Activated naive CD4-positive, alpha-beta T cell treated with anti-CD3 and anti-CD28 coated beads, Interleukin-2, amount 50 U/mL, for 24 hours (primary cell): ENCODE data around the gene HECW1.

Source experiments
- H3K27ac Mint-ChIP-seq: one replicate; pipeline ENCODE4 v1.8.0; 2021; ENCODE audit warnings: mild to moderate bottlenecking, mixed read lengths
- H3K27me3 Mint-ChIP-seq: one replicate; pipeline ENCODE4 v1.8.0; 2021; ENCODE audit warnings: mixed read lengths
- H3K36me3 Mint-ChIP-seq: one replicate; pipeline ENCODE4 v1.8.0; 2021; ENCODE audit warnings: mixed read lengths
- H3K4me1 Mint-ChIP-seq: one replicate; pipeline ENCODE4 v1.8.0; 2021; ENCODE audit warnings: mixed read lengths
- H3K4me3 Mint-ChIP-seq: one replicate; pipeline ENCODE4 v1.8.0; 2021; ENCODE audit warnings: mild to moderate bottlenecking, mixed read lengths
- H3K9me3 Mint-ChIP-seq: one replicate; pipeline ENCODE4 v1.8.0; 2021; ENCODE audit warnings: mixed read lengths

Gene HECW1

DNA sequence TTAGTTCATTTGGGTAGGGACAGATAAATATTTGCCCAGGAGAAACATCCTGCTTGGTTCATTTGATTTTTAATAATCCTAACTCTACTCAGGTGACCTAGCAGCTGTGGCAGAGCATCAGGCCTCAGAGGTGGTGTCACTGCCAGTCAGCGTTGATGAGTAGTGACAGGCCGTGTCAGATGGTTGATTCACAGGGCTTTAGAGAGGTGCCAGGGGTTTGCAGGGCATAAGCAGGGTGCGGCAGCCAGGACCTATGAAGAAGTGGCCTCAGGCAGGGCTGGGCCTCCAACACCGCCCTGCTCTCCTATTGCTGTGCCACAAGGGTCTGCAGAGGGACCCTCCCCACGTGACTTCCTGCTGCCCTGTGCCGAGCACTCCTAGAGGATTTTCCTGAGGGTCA, 128.1 kb downstream of the HECW1 start:
- no peak overlapping the region for H3K27ac Mint-ChIP-seq
- H3K36me3 Mint-ChIP-seq, result no peaks in the 10 kb centered on the region
- no peaks in the 10 kb centered on the region for H3K27me3 Mint-ChIP-seq
- no peak overlapping the region for H3K4me3 Mint-ChIP-seq
- no peaks in the 10 kb centered on the region for H3K9me3 Mint-ChIP-seq
- H3K4me1 Mint-ChIP-seq, result no peaks in the 10 kb centered on the region

- no peaks in the 10 kb centered on the region for H3K9me3 Mint-ChIP-seq
- peaks cover 7% of the 10 kb centered on the region for H3K27me3 Mint-ChIP-seq
- no peak overlapping the region for H3K4me3 Mint-ChIP-seq
- no peaks in the 10 kb centered on the region for H3K4me1 Mint-ChIP-seq
- no peak overlapping the region for H3K27ac Mint-ChIP-seq
- no peaks in the 10 kb centered on the region for H3K36me3 Mint-ChIP-seq
Measured at GRCh38 chr7:43242628-43243255, 130.3 kb downstream of the HECW1 start.

- no peaks in the 10 kb centered on the region for H3K36me3 Mint-ChIP-seq
- H3K27me3 Mint-ChIP-seq, result peaks cover 7% of the 10 kb centered on the region
- no peak overlapping the region for H3K27ac Mint-ChIP-seq
- no peaks in the 10 kb centered on the region for H3K4me1 Mint-ChIP-seq
- H3K9me3 Mint-ChIP-seq, result no peaks in the 10 kb centered on the region
- no peak overlapping the region for H3K4me3 Mint-ChIP-seq
Measured at GRCh38 chr7:43244232-43244631, 131.8 kb downstream of the HECW1 start.

DNA sequence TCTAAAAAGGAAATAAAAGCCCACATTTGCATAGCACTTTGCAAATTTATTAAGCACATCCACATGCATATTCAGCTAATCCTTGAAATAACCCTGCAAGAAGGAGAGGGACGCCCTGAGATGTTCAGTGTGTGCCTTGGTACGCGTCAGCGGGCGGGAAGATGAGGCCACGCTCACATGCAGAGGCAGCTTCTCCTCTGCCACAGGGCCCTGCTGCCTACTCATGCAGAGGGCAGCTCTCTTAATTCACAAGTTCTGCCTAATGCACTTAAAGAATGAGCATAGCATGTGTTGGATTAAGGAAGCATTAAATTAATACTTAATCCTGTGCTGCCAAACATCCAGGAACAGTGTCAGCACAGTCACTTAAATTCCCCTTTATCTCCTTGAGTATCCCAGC, 132.3 kb downstream of the HECW1 start:
- H3K4me3 Mint-ChIP-seq, result no peak overlapping the region
- no peaks in the 10 kb centered on the region for H3K4me1 Mint-ChIP-seq
- H3K9me3 Mint-ChIP-seq, result no peaks in the 10 kb centered on the region
- peaks cover 7% of the 10 kb centered on the region for H3K27me3 Mint-ChIP-seq
- no peaks in the 10 kb centered on the region for H3K36me3 Mint-ChIP-seq
- H3K27ac Mint-ChIP-seq, result no peak overlapping the region

DNA sequence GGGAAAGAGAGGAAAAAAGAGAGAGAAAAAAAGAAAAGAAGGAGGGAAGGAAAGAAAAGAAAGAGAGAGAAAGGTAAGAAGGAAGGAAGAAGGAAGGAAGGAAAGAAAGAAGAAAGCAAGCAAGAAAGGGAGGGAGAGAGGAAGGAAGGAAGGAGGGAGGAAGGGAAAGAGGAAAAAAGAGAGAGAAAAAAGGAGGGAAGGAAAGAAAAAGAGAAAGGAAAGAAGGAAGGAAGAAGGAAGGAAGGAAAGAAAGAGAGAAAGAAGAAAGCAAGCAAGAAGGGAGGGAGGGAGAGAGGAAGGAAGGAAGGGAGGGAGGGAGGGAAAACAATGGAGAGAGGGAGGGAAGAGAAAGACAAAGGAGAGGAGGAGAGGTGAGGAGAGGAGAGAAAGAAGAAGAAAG, 135.3 kb downstream of the HECW1 start:
- Mint-ChIP-seq H3K4me3 (no peak overlapping the region), H3K9me3 (no peaks in the 10 kb centered on the region), H3K27ac (no peak overlapping the region), H3K36me3 (no peaks in the 10 kb centered on the region), H3K4me1 (no peaks in the 10 kb centered on the region), H3K27me3 (peaks cover 7% of the 10 kb centered on the region)

- H3K36me3 Mint-ChIP-seq, result no peaks in the 10 kb centered on the region
- H3K27ac Mint-ChIP-seq, result no peak overlapping the region
- H3K4me1 Mint-ChIP-seq, result no peaks in the 10 kb centered on the region
- peaks cover 7% of the 10 kb centered on the region for H3K27me3 Mint-ChIP-seq
- no peaks in the 10 kb centered on the region for H3K9me3 Mint-ChIP-seq
- H3K4me3 Mint-ChIP-seq, result no peak overlapping the region
Measured at GRCh38 chr7:43248553-43248952, 136.1 kb downstream of the HECW1 start.

- Mint-ChIP-seq H3K36me3 (no peaks in the 10 kb centered on the region), H3K27ac (no peak overlapping the region), H3K27me3 (peaks cover 7% of the 10 kb centered on the region), H3K9me3 (no peaks in the 10 kb centered on the region), H3K4me1 (no peaks in the 10 kb centered on the region), H3K4me3 (no peak overlapping the region)
Measured at GRCh38 chr7:43248961-43249822, 136.7 kb downstream of the HECW1 start.

DNA sequence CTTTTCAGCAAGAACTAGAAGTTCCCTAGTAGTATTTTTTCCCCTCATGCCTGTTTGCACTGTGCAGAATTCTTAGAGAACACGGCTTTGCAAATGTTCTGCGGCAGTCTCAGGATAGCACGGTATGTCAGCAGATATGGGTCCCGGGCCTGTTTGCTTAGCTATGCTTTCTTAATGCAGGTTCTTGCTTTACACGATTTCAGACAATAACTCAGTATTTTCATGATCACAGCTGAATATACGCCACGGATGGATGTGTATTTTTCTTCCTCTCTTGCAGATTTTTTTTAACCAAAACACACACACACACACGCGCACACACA, 137.3 kb downstream of the HECW1 start:
- Mint-ChIP-seq H3K27me3 (peaks cover 7% of the 10 kb centered on the region), H3K9me3 (no peaks in the 10 kb centered on the region)

DNA sequence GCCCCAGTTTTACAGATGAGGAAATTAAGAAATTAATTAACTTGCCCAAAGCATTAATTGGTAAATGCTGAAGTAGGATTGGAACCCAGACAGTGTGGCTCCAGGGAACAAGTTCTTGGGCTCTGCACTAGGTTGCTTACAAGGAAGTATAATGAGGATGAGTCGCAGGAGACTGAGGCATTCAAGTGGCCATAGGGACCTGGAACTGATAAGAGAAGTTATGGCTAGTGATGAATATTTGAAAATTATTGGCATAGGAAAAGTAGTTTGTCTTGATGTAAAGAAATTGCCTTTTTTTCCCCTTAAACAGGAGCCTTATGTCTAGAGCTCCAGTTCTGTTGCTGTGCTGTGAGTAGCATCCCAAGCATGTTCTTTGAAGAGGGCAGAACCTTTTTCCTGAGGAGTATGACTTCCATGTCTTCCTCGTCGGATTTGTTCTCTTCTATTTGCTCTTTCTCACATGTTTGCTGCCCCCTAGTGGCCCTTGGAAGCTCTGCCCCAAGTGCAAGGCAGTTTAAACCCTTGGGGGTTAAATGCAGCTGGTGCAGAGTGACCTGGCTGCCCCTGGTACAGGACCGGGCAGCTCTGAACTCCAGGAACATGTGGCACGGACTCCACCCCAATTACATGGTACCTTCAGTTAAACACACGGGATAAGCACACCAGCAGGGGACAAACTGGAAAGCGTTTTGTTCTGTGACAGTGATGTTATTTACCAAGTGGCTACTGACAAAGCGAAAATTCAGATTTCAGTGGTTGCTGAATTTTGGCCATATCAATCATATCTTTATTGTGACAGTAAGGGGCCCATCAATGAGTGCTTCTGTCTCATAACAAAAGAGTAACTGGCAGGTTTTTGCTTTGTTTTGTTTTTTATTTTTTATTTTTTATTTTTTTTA, 148.8 kb downstream of the HECW1 start:
- no peak overlapping the region for H3K27ac Mint-ChIP-seq
- no peaks in the 10 kb centered on the region for H3K36me3 Mint-ChIP-seq
- H3K27me3 Mint-ChIP-seq, result peaks cover 8% of the 10 kb centered on the region
- no peak overlapping the region for H3K4me3 Mint-ChIP-seq
- H3K9me3 Mint-ChIP-seq, result no peaks in the 10 kb centered on the region
- H3K4me1 Mint-ChIP-seq, result no peaks in the 10 kb centered on the region

More for the DNA sequence above, 137.3 kb downstream of the HECW1 start:
- H3K4me3 Mint-ChIP-seq, result no peak overlapping the region
- H3K4me1 Mint-ChIP-seq, result no peaks in the 10 kb centered on the region
- no peak overlapping the region for H3K27ac Mint-ChIP-seq
- no peaks in the 10 kb centered on the region for H3K36me3 Mint-ChIP-seq

DNA sequence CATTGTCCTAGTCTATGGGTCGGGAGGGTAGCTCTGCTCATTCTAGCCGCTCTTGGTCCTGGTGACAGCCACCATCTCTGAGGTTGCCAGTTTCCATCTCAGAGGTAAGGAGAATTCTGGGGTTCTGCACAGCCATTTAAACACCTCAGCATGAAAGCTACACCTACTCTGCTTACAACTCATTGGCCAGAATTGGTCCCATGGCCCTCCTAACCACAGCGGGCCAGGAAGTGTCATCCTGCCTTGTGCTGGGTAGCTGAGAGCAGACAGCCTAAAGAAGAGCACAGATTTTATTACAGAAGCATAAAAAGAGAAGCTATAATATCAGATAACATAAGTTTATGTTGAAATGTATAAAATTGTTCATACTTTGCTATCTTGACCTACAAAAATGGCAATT, 152.7 kb downstream of the HECW1 start:
- Mint-ChIP-seq H3K4me3 (no peak overlapping the region), H3K27ac (no peak overlapping the region), H3K36me3 (peaks cover 1% of the 10 kb centered on the region), H3K4me1 (no peaks in the 10 kb centered on the region), H3K27me3 (peaks cover 16% of the 10 kb centered on the region), H3K9me3 (no peaks in the 10 kb centered on the region)

- H3K36me3 Mint-ChIP-seq, result peaks cover 1% of the 10 kb centered on the region
Measured at GRCh38 chr7:43273939-43274719, 161.7 kb downstream of the HECW1 start.

GRCh38 chr7:43274752-43275151, 162.3 kb downstream of the HECW1 start:
- Mint-ChIP-seq H3K27me3 (peaks cover 2% of the 10 kb centered on the region), H3K27ac (no peak overlapping the region), H3K36me3 (no peaks in the 10 kb centered on the region), H3K4me3 (no peak overlapping the region), H3K4me1 (no peaks in the 10 kb centered on the region), H3K9me3 (peaks cover 11% of the 10 kb centered on the region)

More at GRCh38 chr7:43273939-43274719, 161.7 kb downstream of the HECW1 start:
- Mint-ChIP-seq H3K27me3 (peaks cover 6% of the 10 kb centered on the region), H3K9me3 (peaks cover 11% of the 10 kb centered on the region), H3K4me3 (no peak overlapping the region), H3K27ac (no peak overlapping the region), H3K4me1 (no peaks in the 10 kb centered on the region)

GRCh38 chr7:43276547-43276946, 164.1 kb downstream of the HECW1 start:
- H3K36me3 Mint-ChIP-seq, result no peaks in the 10 kb centered on the region
- H3K4me1 Mint-ChIP-seq, result no peaks in the 10 kb centered on the region
- H3K27ac Mint-ChIP-seq, result no peak overlapping the region
- H3K9me3 Mint-ChIP-seq, result peaks cover 11% of the 10 kb centered on the region
- no peak overlapping the region for H3K4me3 Mint-ChIP-seq
- H3K27me3 Mint-ChIP-seq, result no peaks in the 10 kb centered on the region

- no peaks in the 10 kb centered on the region for H3K27me3 Mint-ChIP-seq
- H3K36me3 Mint-ChIP-seq, result no peaks in the 10 kb centered on the region
- H3K9me3 Mint-ChIP-seq, result no peaks in the 10 kb centered on the region
- H3K4me1 Mint-ChIP-seq, result no peaks in the 10 kb centered on the region
- no peak overlapping the region for H3K4me3 Mint-ChIP-seq
- no peak overlapping the region for H3K27ac Mint-ChIP-seq
Measured at GRCh38 chr7:43278088-43278644, 165.7 kb downstream of the HECW1 start.

GRCh38 chr7:43281268-43281667, 168.8 kb downstream of the HECW1 start:
- H3K9me3 Mint-ChIP-seq, result no peaks in the 10 kb centered on the region
- no peaks in the 10 kb centered on the region for H3K36me3 Mint-ChIP-seq
- H3K4me3 Mint-ChIP-seq, result no peak overlapping the region
- no peaks in the 10 kb centered on the region for H3K27me3 Mint-ChIP-seq
- no peak overlapping the region for H3K27ac Mint-ChIP-seq
- no peaks in the 10 kb centered on the region for H3K4me1 Mint-ChIP-seq
